C1 segment of cervical spinal cord (tissue), 14 donors: ENCODE measurements around the gene HDHD2.
"Not testable (repeated sequence)": the region's sequence is repeated elsewhere in the genome, so short reads cannot be mapped to it uniquely, and the experiment has no call there.

ENCODE experiments used
- DNase-seq, 14 donors: peaks; one replicate each; lab custom pipeline; 2025; lab: John Stamatoyannopoulos, UW

The HDHD2 gene, protein sequence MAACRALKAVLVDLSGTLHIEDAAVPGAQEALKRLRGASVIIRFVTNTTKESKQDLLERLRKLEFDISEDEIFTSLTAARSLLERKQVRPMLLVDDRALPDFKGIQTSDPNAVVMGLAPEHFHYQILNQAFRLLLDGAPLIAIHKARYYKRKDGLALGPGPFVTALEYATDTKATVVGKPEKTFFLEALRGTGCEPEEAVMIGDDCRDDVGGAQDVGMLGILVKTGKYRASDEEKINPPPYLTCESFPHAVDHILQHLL

DNA sequence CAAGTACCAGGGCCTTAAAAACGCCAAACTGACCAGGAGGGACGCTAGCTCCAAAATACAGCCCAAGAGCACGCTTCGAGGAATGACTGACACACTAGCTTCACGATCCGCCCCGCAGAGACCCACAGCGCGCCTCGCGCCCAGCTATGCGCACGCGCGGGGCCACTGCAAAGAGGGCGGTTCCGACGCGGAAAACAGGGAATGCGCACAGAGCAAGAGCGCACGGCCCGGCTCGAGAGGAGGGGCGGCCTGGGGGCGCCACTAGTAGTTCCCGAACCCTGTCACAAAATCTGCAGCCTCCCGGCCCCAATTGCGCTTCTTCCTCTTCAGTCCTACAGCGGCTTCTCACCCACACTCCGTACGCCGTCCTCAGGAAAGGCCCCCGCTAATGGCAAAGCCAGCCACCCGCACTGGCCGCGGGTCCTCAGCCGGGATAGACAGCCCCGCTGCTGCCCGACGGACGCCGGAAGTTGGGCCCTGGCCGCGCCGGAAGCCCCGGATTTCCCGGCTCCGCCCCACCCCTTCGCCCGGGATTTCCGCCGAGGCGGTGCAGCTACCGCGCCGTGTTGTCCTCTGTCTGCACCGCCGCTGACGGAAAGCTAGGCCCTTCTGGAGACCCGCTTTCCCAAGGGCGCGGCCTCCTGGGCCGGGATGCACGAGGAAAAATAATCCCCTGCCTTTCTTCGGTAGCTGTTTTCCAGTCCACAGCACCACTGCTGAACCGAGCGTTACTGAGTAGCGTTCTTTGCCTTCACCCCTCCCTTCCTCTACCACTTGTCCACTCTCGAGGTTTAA, at the start of gene HDHD2:
HDHD2 (minus strand) TSS at position 472 of the 795 bp plus-strand sequence. CDS start 14,061 bp downstream, outside the sequence.
- DNase-seq, result peak; percentile 21 to 93 (median 82)

DNA sequence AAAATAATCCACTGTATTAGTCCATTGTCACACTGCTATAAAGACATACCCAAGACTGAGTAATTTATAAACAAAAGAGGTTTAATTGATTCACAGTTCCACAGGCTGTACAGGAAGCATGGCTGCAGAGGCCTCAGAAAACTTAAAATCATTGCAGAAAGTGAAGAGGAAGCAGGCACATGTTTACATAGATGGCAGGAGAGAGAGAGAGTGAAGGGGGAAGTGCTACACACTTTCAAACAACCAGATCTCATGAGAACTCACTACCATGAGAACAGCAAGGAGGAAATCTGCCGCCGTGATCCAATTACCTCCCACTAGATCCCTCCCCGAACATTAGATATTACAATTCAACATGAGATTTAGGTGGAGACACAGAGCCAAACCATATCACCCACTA, 45.7 kb upstream of the HDHD2 start:
- not testable (repeated sequence) for DNase-seq

DNA sequence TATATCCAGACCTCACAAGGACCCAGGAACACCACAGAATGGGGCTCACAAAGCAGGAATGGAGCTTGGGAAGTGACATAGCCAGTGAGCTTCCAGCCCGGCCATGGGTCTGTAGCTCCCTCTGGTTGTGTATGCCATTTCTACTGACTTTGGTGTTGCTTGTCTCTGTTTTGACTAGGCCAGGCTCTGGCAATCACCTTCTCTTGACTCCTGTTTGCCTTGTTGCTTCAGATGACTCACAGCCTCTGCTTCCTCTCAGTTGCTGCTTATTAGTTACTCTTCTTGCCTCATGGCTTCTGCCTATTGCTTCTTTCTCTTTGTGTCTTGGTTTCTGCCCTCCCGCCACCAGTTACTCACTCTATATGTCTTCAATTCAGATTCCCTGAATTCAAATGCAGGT, 41.7 kb upstream of the HDHD2 start:
- DNase-seq, result no peak

DNA sequence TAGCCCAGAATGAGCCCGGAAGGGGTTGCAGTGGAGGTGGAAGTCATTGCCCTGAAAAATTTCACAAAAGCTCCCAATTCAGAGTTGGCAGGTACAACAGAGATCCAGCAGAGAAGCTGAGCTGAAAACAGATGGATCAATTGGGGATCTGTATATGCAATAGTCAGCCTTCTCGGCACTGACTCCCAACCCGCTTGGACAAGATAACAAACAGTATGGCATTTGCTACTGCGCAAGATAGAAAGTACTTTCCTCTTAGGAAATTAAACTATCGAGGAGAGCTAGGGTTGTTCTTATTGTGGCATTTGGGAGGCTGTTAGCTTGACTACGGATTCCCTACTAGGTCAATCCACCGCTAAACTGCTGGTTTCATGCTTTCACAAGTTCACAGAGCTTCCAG, 37.4 kb upstream of the HDHD2 start:
- DNase-seq, result peak in 1 of 14 donors; percentile 46

DNA sequence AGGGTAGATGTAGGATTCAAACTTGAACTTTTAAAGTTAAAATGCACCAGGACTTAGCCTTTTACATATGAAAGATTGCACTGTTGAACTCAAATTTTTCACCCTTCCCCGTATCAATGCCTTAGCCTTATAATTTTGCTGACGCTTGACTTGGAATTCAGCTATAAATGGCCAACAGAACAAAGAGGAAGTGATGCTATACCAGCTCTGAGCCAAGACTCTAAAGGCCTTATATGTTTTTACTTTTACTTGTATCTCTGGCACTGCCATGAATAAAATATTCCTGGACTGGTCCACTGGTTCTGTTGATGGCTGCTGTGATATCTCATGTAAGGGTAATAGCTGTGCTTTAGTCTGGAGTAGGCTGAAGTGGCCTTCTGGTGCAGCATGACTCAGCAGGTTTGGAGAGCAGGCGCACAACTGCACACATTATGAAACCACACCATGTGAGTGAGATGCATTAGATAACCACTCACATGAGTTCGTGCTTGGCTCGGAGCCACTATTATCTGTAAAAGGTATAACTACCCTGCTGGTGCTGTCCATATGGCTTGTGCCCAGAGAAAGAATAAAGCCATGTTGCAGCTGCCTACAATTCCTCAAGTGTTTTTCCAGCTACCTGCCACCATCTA, 34.2 kb upstream of the HDHD2 start:
- DNase-seq, result no peak

DNA sequence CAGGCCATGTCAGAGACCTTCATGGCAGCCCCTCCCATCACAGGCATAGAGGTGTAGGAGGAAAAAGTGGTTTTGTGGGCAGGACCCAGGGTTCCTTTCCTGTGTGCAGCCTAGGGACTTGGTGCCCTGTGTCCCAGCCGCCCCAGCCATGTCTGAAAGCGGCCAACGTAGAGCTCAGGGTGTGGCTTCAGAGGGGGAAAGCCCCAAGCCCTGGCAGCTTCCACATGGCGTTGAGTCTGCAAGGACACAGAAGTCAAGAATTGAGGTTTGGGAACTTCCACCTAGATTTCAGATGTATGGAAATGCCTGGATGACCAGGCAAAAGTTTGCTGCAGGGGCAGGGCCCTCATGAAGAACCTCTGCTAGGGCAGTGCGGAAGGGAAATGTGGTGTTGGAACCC, 31.9 kb upstream of the HDHD2 start:
- DNase-seq, result not testable (repeated sequence)

DNA sequence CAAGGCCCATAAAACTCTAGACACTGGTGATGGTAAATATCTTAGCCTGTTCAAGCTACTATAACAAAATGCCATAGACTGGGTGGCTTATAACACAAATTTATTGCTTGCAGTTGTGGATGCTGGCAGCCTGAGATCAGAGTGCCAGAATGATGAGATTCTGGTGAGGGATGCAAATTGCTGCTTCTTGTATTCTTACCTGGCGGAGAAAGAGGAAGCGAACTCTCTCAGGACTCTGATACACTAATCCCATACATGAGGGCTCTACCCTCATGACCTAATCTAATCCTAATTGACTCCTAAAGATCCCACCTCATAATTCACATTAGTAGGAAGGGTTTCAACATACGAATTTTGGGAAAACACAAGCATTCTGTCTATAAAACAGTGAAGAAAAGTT, 30.5 kb upstream of the HDHD2 start:
- no peak for DNase-seq

DNA sequence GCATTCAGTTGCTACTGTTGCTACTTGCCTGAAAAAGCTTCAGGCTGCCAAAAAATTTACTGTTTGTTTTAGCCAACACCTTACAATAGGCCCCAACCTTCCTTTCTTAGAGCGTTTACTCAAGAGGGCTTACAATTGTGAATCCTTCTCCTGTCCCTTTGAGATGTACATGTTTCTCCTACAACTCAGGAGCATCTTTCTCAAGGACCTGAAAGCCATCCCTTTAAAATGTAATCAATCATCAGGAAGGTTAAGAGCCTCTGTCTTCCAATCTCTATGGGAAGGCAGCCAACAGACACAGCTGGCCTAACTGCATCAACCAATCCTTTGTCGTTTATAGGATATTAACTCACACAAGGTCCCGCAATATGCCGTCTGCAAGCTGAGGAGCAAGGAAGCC, 29.2 kb upstream of the HDHD2 start:
- DNase-seq, result no peak

DNA sequence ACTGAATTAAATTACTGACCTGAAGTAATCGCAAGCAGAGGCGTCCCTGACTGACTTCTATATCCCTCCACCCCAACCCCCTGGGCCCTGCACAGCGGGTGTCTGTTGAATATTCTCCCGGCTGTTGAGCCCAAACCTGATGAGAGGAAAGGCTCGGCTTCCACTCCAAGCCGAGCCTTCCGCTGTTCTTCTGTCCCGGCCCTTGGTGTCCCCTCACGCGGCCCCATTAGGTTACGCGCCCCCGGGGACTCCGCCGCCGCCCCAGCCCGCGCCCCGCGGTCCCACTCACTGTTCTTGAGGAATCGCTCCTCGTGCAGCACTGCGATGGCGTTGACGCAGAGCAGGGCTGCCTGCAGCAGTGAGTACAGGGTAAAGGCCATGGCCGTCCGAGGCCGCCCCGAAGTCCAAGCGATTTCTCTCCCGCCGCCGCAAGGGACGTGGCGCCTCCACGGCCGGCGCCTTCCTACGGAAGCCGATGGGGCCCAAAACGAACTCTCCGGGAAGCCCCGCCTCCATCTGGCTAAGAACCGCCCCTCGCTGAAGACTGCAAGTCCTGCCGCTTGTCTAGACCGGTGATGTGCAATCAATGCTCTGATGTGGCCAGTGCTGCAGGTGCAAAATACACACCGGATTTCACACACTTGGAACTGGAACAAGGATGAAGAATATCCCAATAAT, 25.7 kb upstream of the HDHD2 start, which contains the start of gene IER3IP1:
IER3IP1 (minus strand) TSS at position 467 of the 678 bp plus-strand sequence; CDS start at position 380, 87 bp downstream.
- DNase-seq, result peak; percentile 17 to 91 (median 84)

DNA sequence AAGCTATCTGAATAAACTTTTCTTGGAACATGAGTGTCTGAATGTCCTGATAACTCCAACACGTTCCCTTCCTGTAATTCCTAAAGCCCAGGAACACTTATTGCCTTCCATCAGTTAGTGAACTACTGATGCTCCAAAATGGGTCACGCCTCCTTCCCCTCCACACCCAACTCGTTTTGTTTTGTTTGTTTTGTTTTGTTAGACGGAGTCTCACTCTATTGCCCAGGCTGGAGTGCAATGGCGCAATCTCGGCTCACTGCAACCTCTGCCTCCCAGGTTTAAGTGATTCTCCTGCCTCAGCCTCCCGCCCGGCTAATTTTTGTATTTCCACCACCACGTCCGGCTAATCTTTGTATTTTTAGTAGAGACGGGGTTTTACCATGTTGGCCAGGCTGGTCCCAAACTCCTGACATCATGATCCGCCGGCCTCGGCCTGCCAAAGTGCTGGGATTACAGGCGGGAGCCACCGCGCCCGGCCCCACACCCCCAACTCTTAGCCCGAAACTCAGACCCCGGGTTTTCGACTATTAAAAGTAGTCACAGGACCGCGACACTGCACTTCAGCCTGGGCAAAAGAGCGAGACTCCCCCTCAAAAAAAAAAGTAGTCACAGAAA, 25.1 kb upstream of the HDHD2 start:
- no peak for DNase-seq

DNA sequence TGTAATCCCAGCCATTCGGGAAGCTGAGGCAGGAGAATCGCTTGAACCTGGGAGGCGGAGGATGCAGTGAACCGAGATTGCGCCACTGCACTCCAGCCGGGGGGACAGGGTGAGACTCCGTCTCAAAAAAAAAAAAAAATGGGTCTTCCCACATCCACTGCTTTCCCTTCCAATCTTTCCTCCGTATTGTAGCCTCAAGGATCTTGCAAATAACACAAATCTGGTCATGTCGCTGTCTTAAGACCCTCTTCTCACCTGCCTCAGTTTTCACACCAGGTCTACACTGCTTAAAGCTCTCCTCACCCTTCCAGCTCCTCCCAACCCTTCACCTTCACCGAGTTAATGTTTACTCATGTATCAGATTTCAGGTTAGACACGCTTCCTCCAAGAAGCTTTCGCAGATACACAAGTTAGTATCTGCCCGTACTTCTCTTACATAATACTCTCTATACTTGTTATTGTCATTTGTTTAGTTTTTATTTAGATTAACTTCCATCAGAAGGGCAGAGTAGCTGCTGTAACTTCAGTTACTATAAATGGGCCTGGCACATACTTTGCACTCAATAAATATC, 24.3 kb upstream of the HDHD2 start:
- DNase-seq, result no peak

DNA sequence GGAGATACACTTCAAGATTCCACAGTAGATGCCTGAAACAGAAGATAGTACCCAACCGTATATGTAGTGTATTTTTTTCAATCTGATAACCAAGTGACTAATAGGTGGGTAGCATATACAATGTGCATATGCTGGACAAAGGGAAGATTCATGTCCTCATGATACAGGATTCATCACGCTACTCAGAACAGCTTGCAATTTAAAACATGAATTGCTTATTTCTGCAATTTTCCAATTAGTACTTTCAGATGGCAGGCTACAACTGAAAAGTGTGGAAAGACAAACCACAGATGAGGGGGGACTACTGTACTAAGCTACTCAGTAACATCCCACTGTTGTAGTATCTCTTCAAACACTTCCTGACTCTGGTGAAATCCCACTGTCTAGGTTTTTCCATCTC, 22.2 kb upstream of the HDHD2 start:
- DNase-seq, result no peak

DNA sequence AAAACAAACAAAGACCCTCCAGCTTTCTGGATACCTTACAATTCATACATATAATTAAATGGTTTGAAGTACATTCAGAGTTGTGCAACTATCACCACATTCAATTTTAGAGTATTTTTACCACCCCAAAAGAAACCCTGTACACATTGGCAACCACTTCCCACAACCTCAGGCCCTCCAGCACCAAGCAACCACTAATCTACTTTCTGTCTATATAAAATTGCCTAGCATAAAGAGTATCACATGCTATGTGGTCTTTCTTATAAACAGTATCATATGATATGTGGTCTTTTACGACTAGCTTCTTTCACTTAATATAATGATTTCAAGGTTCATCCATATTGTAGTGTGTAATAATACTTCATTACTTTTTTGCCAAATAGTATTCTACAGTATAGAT, 18.6 kb upstream of the HDHD2 start:
- DNase-seq, result no peak

DNA sequence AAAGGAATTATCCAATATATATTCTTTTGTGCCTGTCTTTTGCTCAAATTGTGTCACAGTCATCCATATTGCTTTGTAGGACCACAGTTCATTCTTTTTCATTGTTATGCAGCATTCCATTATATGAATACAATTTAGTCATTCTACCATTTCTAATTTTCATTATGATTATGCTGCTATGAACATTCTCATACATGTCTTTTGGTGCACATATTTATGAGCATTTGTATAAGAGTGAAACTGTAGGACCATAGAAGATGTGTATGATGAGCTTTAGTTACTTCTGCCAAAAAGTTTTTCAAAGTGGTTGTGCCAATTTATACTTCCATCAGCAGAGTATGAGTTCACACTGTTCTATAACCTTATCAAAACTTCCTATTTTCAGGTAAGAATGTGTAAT, 18.2 kb upstream of the HDHD2 start:
- no peak for DNase-seq

DNA sequence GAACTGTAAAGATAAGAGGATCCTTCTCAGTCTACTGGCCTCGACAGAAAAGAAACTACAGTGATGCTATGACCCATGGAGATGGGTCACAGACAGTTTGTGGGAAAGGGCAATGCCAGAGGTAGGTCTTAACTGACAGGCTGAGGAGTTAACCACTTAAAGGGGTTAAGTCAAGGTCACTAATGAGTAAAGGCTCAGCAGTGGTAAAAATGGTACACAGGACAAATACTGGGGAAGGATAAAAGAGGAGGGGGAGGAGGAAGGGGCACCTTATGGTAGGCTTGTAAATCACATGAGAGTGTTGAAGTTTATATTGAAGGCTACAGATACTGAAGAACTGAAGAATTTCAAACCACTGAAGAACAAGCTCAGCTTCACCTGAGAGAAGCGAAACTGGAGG, 16.0 kb upstream of the HDHD2 start:
- DNase-seq, result no peak

DNA sequence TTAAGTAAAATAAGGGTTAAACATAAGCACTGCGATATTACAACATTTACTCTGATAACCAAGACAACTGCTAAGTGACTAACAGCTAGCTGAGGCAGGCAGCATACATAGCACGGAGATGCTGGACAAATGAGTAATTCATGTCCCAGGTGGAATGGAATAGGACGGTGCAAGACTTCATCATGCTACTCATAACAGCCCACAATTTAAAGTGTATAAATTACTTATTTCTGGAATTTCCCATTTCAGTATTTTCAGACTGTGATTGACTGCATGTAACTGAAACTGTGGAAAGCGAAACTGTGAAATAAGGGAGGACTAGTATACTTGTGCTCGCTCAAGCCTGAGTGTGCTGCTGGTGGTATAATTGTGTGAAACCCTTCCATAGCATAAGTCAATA, 12.9 kb upstream of the HDHD2 start:
- no peak for DNase-seq

DNA sequence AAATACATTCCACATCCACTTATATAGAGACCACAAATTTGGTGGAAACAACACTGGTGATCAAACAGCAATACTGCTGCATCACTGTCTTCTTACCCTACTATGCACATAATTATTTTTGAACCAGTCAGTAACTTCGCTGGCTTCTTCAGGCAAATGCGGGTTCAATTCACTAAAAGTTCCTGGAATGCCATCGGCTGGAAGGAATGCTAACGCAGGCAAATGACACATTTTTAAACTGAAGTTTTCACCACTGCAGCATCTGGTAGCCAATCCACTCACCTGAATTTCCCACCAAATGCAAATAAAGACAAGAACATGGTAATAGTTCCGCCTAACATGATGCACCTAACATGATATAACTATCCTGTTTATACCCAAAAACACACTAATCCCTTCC, 10.0 kb upstream of the HDHD2 start:
- no peak for DNase-seq

DNA sequence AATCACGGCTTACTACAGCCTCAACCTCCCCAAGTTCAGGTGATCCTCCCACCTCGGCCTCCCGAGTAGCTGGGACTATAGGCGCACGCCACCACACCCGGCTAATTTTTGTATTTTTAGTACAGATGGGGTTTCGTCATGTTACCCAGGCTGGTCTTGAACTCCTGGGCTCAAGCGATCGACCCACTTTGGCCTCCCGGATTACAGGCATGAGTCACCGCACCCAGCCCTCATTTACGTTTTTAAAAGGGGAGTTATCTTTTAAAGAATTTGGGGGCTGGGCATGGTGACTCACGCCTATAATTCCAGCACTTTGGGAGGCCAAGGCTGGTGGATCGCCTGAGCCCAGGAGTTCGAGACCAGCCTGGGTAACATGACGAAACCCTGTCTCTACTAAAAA, 8.1 kb upstream of the HDHD2 start:
- not testable (repeated sequence) for DNase-seq

DNA sequence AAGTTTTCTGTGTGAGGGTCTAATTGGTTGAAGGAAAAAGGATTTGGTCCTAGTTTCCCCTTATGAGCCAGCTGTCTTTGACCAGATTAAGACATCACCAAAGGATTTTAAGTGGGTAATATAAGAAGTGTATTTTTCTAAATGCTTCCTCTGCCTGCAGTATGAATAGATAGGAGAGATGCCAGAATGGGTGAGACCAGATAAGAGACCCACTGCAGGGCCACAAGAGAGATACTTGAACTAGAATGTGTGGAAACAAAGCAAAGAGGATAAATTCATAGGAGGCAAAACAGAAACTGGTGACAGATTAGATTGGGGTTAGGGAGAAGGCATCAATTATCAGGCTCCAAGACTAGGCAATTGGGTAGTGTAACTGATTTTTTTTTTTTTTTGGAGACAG, 1.1 kb upstream of the HDHD2 start:
- no peak for DNase-seq

DNA sequence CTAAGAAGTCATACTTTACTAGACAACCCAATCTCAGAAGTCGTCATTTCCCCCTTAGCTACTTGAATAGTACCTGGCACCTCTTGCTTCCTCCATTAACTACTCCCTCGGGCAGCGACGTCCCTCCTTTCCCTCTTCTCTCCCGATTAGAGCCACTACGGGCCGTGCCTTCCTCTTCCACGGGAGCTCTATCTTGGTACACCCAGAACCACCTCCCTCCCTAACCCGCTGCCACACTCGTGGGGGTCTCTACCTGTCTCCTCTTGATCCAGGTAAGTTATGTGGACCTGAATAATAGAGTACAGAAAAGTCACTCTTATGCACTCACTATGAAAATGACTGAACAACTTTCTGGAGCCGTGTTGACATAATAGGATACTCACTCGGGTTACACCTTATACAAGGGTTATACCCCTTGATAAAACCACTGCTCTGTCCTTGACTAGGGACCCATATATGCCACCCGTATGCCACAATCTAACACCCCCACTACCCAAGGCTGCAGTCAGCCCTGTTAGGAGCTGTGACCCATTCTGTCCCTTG, 595 bp upstream of the HDHD2 start:
- DNase-seq, result peak in 3 of 14 donors; percentile 4 to 45 (median 38)
